GM23338 (cell line): ENCODE results near the gene NHERF1. TPM values are rescaled to one million over a fixed set of nuclear protein-coding genes. Genes with fewer than 3 reads are reported as not detected.

Source experiments
- ATAC-seq: fragments of 200-7000 bp; cut with Tn5 transposase; 3 replicates; pipeline ENCODE4 v1.9.1; 2020
- DNase-seq: peaks from one replicate; pipeline ENCODE4 v3.0.0-alpha.2; 2015; ENCODE audit warnings: low spot score
- H2AFZ ChIP-seq: fragments of 200-600 bp; sonication (generic); 2 replicates; pipeline ENCODE4 v1.8.0; 2016; ENCODE audit warnings: antibody characterized with exemption, mild to moderate bottlenecking, moderate library complexity
- H3F3A ChIP-seq: fragments of 200-600 bp; sonication (generic); replicated peaks from 2 replicates; pipeline ENCODE4 v1.8.0; 2017; ENCODE audit warnings: antibody characterized with exemption, mixed run types, low read depth
- H3K27ac ChIP-seq: fragments of 200-600 bp; sonication (generic); 2 replicates; pipeline ENCODE4 v1.6.1; 2016; ENCODE audit warnings: low read depth
- H3K27me3 ChIP-seq: fragments of 200-600 bp; sonication (generic); 2 replicates; pipeline ENCODE4 v1.8.0; 2016; ENCODE audit warnings: mild to moderate bottlenecking, mixed run types, moderate library complexity; ENCODE audit not compliant: insufficient read depth
- H3K36me3 ChIP-seq: fragments of 200-600 bp; sonication (generic); 2 replicates; pipeline ENCODE4 v1.8.0; 2016; ENCODE audit warnings: mild to moderate bottlenecking; ENCODE audit not compliant: insufficient read depth
- H3K4me1 ChIP-seq: fragments of 200-600 bp; sonication (generic); 2 replicates; pipeline ENCODE4 v1.8.0; 2016; ENCODE audit warnings: mild to moderate bottlenecking, moderate library complexity; ENCODE audit not compliant: insufficient read depth
- H3K4me2 ChIP-seq: fragments of 200-600 bp; sonication (generic); 2 replicates; pipeline ENCODE4 v1.7.1; 2017; ENCODE audit warnings: mixed run types
- H3K4me3 ChIP-seq: fragments of 200-600 bp; sonication (generic); 2 replicates; pipeline ENCODE4 v1.6.1; 2016; ENCODE audit warnings: mixed run types
- H3K79me2 ChIP-seq: fragments of 200-600 bp; sonication (generic); replicated peaks from 2 replicates; pipeline ENCODE4 v1.8.0; 2017; ENCODE audit warnings: mild to moderate bottlenecking; ENCODE audit not compliant: insufficient read depth
- H3K9me2 ChIP-seq: fragments of 200-600 bp; sonication (generic); 2 replicates; pipeline ENCODE4 v1.8.0; 2017; ENCODE audit not compliant: insufficient read depth
- H4K20me1 ChIP-seq: fragments of 200-600 bp; sonication (generic); replicated peaks from 2 replicates; pipeline ENCODE4 v1.8.0; 2017; ENCODE audit warnings: mild to moderate bottlenecking; ENCODE audit not compliant: insufficient read depth
- H3K27ac Mint-ChIP-seq: 2 replicates; pipeline ENCODE4 v1.8.0; 2020; ENCODE audit warnings: inconsistent platforms, mild to moderate bottlenecking, moderate library complexity, mixed read lengths
- H3K27me3 Mint-ChIP-seq: 3 replicates; pipeline ENCODE4 v1.8.0; 2022; ENCODE audit warnings: low read depth, mild to moderate bottlenecking, moderate library complexity, mixed read lengths, inconsistent platforms; ENCODE audit not compliant: insufficient read depth, poor library complexity
- H3K36me3 Mint-ChIP-seq: 3 replicates; pipeline ENCODE4 v1.8.0; 2021; ENCODE audit warnings: low read depth, mild to moderate bottlenecking, inconsistent platforms, moderate library complexity, mixed read lengths
- H3K4me1 Mint-ChIP-seq: 3 replicates; pipeline ENCODE4 v1.8.0; 2020; ENCODE audit warnings: mild to moderate bottlenecking, inconsistent platforms, mixed read lengths
- H3K4me3 Mint-ChIP-seq: 3 replicates; pipeline ENCODE4 v1.8.0; 2021; ENCODE audit warnings: moderate library complexity, mild to moderate bottlenecking, inconsistent platforms, mixed read lengths
- H3K9me3 Mint-ChIP-seq: 3 replicates; pipeline ENCODE4 v1.8.0; 2020; ENCODE audit warnings: moderate library complexity, mild to moderate bottlenecking, inconsistent platforms, mixed read lengths
- CREB1 ChIP-seq: fragments of 250-450 bp; sonication (Bioruptor Pico); IDR thresholded peaks from 2 replicates; pipeline ENCODE4 v1.5.0; 2020; ENCODE audit warnings: low read depth, mild to moderate bottlenecking, moderate library complexity
- EZH2 ChIP-seq: fragments of 200-600 bp; sonication (generic); IDR thresholded peaks from one replicate; pipeline ENCODE4 v1.8.0; 2017; ENCODE audit warnings: antibody characterized with exemption, mild to moderate bottlenecking, low read depth; ENCODE audit not compliant: unreplicated experiment
- EZH2phosphoT487 ChIP-seq: fragments of 200-600 bp; sonication (generic); IDR thresholded peaks from one replicate; pipeline ENCODE4 v1.8.1; 2018; ENCODE audit warnings: antibody characterized with exemption; ENCODE audit not compliant: unreplicated experiment
- JUNB ChIP-seq: IDR thresholded peaks from one replicate; pipeline ENCODE4 v1.6.1; 2016; ENCODE audit warnings: antibody characterized with exemption; ENCODE audit not compliant: unreplicated experiment
- NANOG ChIP-seq: IDR thresholded peaks from 2 replicates; pipeline ENCODE4 v1.6.1; 2016; ENCODE audit warnings: antibody characterized with exemption, borderline replicate concordance
- POLR2AphosphoS5 ChIP-seq: IDR thresholded peaks from 2 replicates; pipeline ENCODE4 v1.6.1; 2016; ENCODE audit warnings: antibody characterized with exemption, low read depth
- STAT1 ChIP-seq: IDR thresholded peaks from one replicate; pipeline ENCODE4 v1.6.1; 2016; ENCODE audit warnings: antibody characterized with exemption; ENCODE audit not compliant: unreplicated experiment
- ZNF114 ChIP-seq: fragments of 250-450 bp; sonication (Bioruptor Pico); IDR thresholded peaks from 2 replicates; pipeline ENCODE4 v1.5.0; 2020; ENCODE audit warnings: mild to moderate bottlenecking, moderate library complexity
- ZNF331 ChIP-seq: fragments of 250-450 bp; sonication (Bioruptor Pico); IDR thresholded peaks from 2 replicates; pipeline ENCODE4 v1.5.0; 2020; ENCODE audit warnings: low read depth, mild to moderate bottlenecking, moderate library complexity
- polyA plus RNA-seq: library from polyadenylated mRNA; unstranded; fragments of >200 nt; fragmentation: Nextera tagmentation; extraction: Ambion mirVana; gene quantifications from 2 replicates; pipeline ENCODE4 v1.2.1, GENCODE V29; 2016
- total RNA-seq: library from RNA; depleted of rRNA; stranded (reverse); fragments of >200 nt; shearing (Covaris generic); gene quantifications from 2 replicates; pipeline ENCODE4 v1.2.3, GENCODE V29; 2014
- TF ChIP-seq, protein P1 (sequence below): IDR thresholded peaks from one replicate; pipeline ENCODE4 v1.6.1; 2018; ENCODE audit warnings: antibody characterized with exemption; ENCODE audit not compliant: unreplicated experiment
- TF ChIP-seq, protein P2 (sequence below), 2 experiments: fragments of 200-600 bp in 1 of 2; sonication (generic) in 1 of 2; conservative IDR thresholded peaks; 2 replicates each; pipeline versions ENCODE4 v1.5.1 to v1.6.1; 2016 to 2017; ENCODE audit warnings: antibody characterized with exemption in 2 of 2, low read depth in 2 of 2, mild to moderate bottlenecking in 2 of 2, moderate library complexity in 1 of 2
- TF ChIP-seq, protein P3 (sequence below): IDR thresholded peaks from 2 replicates; pipeline ENCODE4 v1.6.1; 2016; ENCODE audit warnings: antibody characterized with exemption
- TF ChIP-seq, protein P4 (sequence below): fragments of 250-450 bp; sonication (Bioruptor Pico); IDR thresholded peaks from 2 replicates; pipeline ENCODE4 v1.5.0; 2020; ENCODE audit warnings: mild to moderate bottlenecking, moderate library complexity

NHERF1 gene
- total and polyA plus RNA-seq, 2 experiments from 2014 or later: 48.8 to 100 TPM

DNA sequence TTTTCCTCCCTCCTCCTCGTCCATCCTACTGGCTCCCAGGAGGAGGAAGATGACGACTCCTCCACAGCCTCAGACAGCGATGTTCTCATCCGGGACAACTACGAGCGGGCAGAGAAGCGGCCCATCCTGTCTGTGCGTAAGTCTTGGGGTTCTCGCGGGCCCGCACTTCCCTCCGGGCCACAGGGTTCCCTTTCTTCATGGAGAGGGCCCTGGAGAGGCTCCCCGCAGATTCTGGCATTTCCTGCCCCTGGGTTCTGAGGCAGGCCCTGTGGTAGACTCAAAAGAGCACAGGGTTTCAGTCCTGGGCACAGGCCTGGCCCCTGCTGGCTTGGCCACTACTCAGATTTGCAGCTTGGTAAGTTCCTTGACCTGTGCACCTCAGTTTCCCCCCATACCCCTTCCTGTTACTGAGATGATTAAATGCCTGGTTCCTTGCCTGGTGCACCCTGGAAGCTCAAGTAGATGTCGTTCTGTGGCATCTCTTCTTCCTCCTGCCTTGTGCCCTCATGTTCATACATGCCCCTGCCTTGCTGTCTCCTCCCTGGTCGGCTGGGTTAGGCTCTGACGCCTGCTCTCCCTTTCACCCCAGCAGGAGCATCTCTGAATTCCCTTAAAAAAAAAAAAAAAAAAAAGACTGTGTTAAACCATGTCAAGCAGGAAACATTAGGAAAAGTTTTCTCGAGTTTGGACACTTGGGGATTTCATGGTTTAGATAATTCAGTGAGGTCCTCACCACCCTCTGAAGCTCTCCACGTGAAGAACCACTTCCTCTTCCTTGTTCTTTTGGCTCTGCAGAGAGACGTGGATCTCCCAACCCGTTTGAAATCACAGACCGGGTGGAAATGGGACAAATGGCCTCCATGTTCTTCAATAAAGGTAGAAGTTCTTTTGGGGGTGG is 42.0 kb downstream of the NHERF1 start:
- Histone ChIP-seq H3K4me2 (no peak overlapping the region), H3K79me2 (no peaks in the 10 kb centered on the region), H3K9me2 (no peaks in the 10 kb centered on the region), H3K36me3 (no peaks in the 10 kb centered on the region; the same call in 1 of the 2 replicates), H3F3A (no peaks in the 10 kb centered on the region), H3K27ac (no peak overlapping the region), H3K4me1 (no peaks in the 10 kb centered on the region), H4K20me1 (peaks cover 6% of the 10 kb centered on the region; the same call in 1 of the 2 replicates), H3K4me3 (no peak overlapping the region), H3K27me3 (no peaks in the 10 kb centered on the region), H2AFZ (no peak overlapping the region)
- peak; percentile 22 for DNase-seq
- Mint-ChIP-seq H3K36me3 (peaks cover 47% of the 10 kb centered on the region), H3K27me3 (peaks cover 3% of the 10 kb centered on the region), H3K9me3 (no peaks in the 10 kb centered on the region), H3K4me1 (peaks cover 6% of the 10 kb centered on the region; the same call in 2 of the 3 replicates), H3K4me3 (no peak overlapping the region), H3K27ac (no peak overlapping the region)
- TF ChIP-seq ZNF331 (CRISPR knock-in tag) (no peak), JUNB (no peak), STAT1 (no peak), ZNF114 (CRISPR knock-in tag) (no peak), EZH2phosphoT487 (no peak), EZH2 (no peak), NANOG (no peak), POLR2AphosphoS5 (no peak), CREB1 (CRISPR knock-in tag) (no peak)
- TF ChIP-seq, protein P1, sequence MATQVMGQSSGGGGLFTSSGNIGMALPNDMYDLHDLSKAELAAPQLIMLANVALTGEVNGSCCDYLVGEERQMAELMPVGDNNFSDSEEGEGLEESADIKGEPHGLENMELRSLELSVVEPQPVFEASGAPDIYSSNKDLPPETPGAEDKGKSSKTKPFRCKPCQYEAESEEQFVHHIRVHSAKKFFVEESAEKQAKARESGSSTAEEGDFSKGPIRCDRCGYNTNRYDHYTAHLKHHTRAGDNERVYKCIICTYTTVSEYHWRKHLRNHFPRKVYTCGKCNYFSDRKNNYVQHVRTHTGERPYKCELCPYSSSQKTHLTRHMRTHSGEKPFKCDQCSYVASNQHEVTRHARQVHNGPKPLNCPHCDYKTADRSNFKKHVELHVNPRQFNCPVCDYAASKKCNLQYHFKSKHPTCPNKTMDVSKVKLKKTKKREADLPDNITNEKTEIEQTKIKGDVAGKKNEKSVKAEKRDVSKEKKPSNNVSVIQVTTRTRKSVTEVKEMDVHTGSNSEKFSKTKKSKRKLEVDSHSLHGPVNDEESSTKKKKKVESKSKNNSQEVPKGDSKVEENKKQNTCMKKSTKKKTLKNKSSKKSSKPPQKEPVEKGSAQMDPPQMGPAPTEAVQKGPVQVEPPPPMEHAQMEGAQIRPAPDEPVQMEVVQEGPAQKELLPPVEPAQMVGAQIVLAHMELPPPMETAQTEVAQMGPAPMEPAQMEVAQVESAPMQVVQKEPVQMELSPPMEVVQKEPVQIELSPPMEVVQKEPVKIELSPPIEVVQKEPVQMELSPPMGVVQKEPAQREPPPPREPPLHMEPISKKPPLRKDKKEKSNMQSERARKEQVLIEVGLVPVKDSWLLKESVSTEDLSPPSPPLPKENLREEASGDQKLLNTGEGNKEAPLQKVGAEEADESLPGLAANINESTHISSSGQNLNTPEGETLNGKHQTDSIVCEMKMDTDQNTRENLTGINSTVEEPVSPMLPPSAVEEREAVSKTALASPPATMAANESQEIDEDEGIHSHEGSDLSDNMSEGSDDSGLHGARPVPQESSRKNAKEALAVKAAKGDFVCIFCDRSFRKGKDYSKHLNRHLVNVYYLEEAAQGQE: no peak
- TF ChIP-seq, protein P2, sequence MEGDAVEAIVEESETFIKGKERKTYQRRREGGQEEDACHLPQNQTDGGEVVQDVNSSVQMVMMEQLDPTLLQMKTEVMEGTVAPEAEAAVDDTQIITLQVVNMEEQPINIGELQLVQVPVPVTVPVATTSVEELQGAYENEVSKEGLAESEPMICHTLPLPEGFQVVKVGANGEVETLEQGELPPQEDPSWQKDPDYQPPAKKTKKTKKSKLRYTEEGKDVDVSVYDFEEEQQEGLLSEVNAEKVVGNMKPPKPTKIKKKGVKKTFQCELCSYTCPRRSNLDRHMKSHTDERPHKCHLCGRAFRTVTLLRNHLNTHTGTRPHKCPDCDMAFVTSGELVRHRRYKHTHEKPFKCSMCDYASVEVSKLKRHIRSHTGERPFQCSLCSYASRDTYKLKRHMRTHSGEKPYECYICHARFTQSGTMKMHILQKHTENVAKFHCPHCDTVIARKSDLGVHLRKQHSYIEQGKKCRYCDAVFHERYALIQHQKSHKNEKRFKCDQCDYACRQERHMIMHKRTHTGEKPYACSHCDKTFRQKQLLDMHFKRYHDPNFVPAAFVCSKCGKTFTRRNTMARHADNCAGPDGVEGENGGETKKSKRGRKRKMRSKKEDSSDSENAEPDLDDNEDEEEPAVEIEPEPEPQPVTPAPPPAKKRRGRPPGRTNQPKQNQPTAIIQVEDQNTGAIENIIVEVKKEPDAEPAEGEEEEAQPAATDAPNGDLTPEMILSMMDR (conservative IDR thresholded peaks at IDR 0.05; ENCODE audit: low read depth in 2 of 2): no peak
- TF ChIP-seq, protein P3, sequence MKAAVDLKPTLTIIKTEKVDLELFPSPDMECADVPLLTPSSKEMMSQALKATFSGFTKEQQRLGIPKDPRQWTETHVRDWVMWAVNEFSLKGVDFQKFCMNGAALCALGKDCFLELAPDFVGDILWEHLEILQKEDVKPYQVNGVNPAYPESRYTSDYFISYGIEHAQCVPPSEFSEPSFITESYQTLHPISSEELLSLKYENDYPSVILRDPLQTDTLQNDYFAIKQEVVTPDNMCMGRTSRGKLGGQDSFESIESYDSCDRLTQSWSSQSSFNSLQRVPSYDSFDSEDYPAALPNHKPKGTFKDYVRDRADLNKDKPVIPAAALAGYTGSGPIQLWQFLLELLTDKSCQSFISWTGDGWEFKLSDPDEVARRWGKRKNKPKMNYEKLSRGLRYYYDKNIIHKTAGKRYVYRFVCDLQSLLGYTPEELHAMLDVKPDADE: no peak
- TF ChIP-seq, protein P4, sequence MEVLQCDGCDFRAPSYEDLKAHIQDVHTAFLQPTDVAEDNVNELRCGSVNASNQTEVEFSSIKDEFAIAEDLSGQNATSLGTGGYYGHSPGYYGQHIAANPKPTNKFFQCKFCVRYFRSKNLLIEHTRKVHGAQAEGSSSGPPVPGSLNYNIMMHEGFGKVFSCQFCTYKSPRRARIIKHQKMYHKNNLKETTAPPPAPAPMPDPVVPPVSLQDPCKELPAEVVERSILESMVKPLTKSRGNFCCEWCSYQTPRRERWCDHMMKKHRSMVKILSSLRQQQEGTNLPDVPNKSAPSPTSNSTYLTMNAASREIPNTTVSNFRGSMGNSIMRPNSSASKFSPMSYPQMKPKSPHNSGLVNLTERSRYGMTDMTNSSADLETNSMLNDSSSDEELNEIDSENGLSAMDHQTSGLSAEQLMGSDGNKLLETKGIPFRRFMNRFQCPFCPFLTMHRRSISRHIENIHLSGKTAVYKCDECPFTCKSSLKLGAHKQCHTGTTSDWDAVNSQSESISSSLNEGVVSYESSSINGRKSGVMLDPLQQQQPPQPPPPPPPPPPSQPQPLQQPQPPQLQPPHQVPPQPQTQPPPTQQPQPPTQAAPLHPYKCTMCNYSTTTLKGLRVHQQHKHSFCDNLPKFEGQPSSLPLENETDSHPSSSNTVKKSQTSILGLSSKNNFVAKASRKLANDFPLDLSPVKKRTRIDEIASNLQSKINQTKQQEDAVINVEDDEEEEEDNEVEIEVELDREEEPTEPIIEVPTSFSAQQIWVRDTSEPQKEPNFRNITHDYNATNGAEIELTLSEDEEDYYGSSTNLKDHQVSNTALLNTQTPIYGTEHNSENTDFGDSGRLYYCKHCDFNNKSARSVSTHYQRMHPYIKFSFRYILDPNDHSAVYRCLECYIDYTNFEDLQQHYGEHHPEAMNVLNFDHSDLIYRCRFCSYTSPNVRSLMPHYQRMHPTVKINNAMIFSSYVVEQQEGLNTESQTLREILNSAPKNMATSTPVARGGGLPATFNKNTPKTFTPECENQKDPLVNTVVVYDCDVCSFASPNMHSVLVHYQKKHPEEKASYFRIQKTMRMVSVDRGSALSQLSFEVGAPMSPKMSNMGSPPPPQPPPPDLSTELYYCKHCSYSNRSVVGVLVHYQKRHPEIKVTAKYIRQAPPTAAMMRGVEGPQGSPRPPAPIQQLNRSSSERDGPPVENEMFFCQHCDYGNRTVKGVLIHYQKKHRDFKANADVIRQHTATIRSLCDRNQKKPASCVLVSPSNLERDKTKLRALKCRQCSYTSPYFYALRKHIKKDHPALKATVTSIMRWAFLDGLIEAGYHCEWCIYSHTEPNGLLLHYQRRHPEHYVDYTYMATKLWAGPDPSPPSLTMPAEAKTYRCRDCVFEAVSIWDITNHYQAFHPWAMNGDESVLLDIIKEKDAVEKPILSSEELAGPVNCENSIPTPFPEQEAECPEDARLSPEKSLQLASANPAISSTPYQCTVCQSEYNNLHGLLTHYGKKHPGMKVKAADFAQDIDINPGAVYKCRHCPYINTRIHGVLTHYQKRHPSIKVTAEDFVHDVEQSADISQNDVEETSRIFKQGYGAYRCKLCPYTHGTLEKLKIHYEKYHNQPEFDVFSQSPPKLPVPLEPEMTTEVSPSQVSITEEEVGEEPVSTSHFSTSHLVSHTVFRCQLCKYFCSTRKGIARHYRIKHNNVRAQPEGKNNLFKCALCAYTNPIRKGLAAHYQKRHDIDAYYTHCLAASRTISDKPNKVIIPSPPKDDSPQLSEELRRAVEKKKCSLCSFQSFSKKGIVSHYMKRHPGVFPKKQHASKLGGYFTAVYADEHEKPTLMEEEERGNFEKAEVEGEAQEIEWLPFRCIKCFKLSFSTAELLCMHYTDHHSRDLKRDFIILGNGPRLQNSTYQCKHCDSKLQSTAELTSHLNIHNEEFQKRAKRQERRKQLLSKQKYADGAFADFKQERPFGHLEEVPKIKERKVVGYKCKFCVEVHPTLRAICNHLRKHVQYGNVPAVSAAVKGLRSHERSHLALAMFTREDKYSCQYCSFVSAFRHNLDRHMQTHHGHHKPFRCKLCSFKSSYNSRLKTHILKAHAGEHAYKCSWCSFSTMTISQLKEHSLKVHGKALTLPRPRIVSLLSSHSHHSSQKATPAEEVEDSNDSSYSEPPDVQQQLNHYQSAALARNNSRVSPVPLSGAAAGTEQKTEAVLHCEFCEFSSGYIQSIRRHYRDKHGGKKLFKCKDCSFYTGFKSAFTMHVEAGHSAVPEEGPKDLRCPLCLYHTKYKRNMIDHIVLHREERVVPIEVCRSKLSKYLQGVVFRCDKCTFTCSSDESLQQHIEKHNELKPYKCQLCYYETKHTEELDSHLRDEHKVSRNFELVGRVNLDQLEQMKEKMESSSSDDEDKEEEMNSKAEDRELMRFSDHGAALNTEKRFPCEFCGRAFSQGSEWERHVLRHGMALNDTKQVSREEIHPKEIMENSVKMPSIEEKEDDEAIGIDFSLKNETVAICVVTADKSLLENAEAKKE (CRISPR knock-in tag): no peak
- no peak for ATAC-seq
